ENCODE results near the gene CTDSPL. TPM values are rescaled to one million over a fixed set of nuclear protein-coding genes. Genes with fewer than 3 reads are reported as not detected.

Gene CTDSPL
- total RNA-seq, 6 donors from 2014 or later = 35.6 to 78.1 (median 55.5) TPM

- Histone ChIP-seq H3K4me1 (peaks cover 26 to 44% (median 39%) of the 10 kb centered on the region in 4 donors), H3K27ac (peak overlapping the region; percentile 79 to 89 (median 83)), H3K4me3 (peak overlapping the region in 3 of 4 donors; percentile 57 to 62 (median 60)), H3K36me3 (no peaks in the 10 kb centered on the region), H3K27me3 (no peaks in the 10 kb centered on the region), H3K9me3 (no peaks in the 10 kb centered on the region)
- 44 to 55% methylated on average over 6 of the region's 6 CpGs for WGBS, 2 donors
- TF ChIP-seq POLR2AphosphoS5 (IDR thresholded peaks at IDR 0.05) = no peak
- TF ChIP-seq EP300 (IDR thresholded peaks at IDR 0.05) = no peak
- TF ChIP-seq POLR2A (IDR thresholded peaks at IDR 0.05) = no peak
- TF ChIP-seq CTCF (IDR thresholded peaks at IDR 0.05) = no peak
- ATAC-seq (ENCODE audit: low FRiP score in 2 of 2) (no peak), DNase-seq (no peak)
Observed at GRCh38 chr3:37993460-37993819, 131.8 kb downstream of the CTDSPL start.

- 17 to 20% methylated on average over 25 to 49 of the region's 49 CpGs for WGBS, 2 donors
- Histone ChIP-seq H3K4me3 (peak overlapping the region; percentile 57 to 62 (median 60)), H3K4me1 (peaks cover 28 to 47% (median 42%) of the 10 kb centered on the region in 4 donors), H3K9me3 (no peaks in the 10 kb centered on the region), H3K27me3 (no peaks in the 10 kb centered on the region), H3K27ac (peak overlapping the region; percentile 79 to 89 (median 83)), H3K36me3 (no peaks in the 10 kb centered on the region)
- TF ChIP-seq EP300 (IDR thresholded peaks at IDR 0.05) = no peak
- TF ChIP-seq CTCF (IDR thresholded peaks at IDR 0.05) = peak in 4 of 6 experiments; percentile 6 to 32 (median 10)
- peak; percentile 70 to 80 for TF ChIP-seq POLR2AphosphoS5 (IDR thresholded peaks at IDR 0.05)
- peak in 2 of 4 donors; percentile 37 to 79 for TF ChIP-seq POLR2A (IDR thresholded peaks at IDR 0.05)
- peak; percentile 86 to 93 for DNase-seq
- peak; percentile 36 to 85 for ATAC-seq (ENCODE audit: low FRiP score in 2 of 2)
Observed at GRCh38 chr3:37993820-37994638, 132.3 kb downstream of the CTDSPL start.

GRCh38 chr3:37994639-37994972, 132.9 kb downstream of the CTDSPL start:
- Histone ChIP-seq H3K4me1 (peaks cover 32 to 52% (median 44%) of the 10 kb centered on the region in 4 donors), H3K4me3 (peak overlapping the region in 3 of 4 donors; percentile 57 to 62 (median 60)), H3K27ac (peak overlapping the region; percentile 79 to 89 (median 83)), H3K27me3 (no peaks in the 10 kb centered on the region), H3K36me3 (no peaks in the 10 kb centered on the region), H3K9me3 (no peaks in the 10 kb centered on the region)
- 29 to 30% methylated on average over 2 of the region's 2 CpGs for WGBS, 2 donors
- ATAC-seq (ENCODE audit: low FRiP score in 2 of 2) = no peak
- no peak for DNase-seq
- TF ChIP-seq POLR2AphosphoS5 (IDR thresholded peaks at IDR 0.05) = no peak
- no peak for TF ChIP-seq EP300 (IDR thresholded peaks at IDR 0.05)
- no peak for TF ChIP-seq CTCF (IDR thresholded peaks at IDR 0.05)
- no peak for TF ChIP-seq POLR2A (IDR thresholded peaks at IDR 0.05)

GRCh38 chr3:37995652-37996641, 134.3 kb downstream of the CTDSPL start:
- ATAC-seq (ENCODE audit: low FRiP score in 2 of 2) (no peak), DNase-seq (no peak)
- TF ChIP-seq EP300 (IDR thresholded peaks at IDR 0.05) = no peak
- TF ChIP-seq POLR2A (IDR thresholded peaks at IDR 0.05) = no peak
- TF ChIP-seq POLR2AphosphoS5 (IDR thresholded peaks at IDR 0.05) = no peak
- TF ChIP-seq CTCF (IDR thresholded peaks at IDR 0.05) = no peak
- H3K27me3 ChIP-seq = no peaks in the 10 kb centered on the region
- H3K9me3 ChIP-seq = no peaks in the 10 kb centered on the region
- H3K4me1 ChIP-seq = peaks cover 32 to 49% (median 40%) of the 10 kb centered on the region in 4 donors
- H3K36me3 ChIP-seq = peaks cover 0 to 3% (median 1%) of the 10 kb centered on the region in 4 donors
- no peak overlapping the region for H3K4me3 ChIP-seq
- no peak overlapping the region for H3K27ac ChIP-seq
- WGBS, 2 donors = 74 to 82% methylated on average over 10 of the region's 10 CpGs
